RWPE1 (cell line): Measurements from ENCODE around the gene RAD51D.

Source experiments
- CTCF ChIA-PET: fragments of 350-600 bp; sonication (Branson Sonifier 250); formaldehyde crosslinking; extraction: SDS; loops from one replicate; lab custom pipeline; 2021; lab: Yijun Ruan, JAX
- POLR2A ChIA-PET: fragments of 400-600 bp; formaldehyde crosslinking; extraction: SDS; loops from one replicate; lab custom pipeline; 2020; ENCODE audit warnings: antibody characterized with exemption; ENCODE audit not compliant: low non-redundant PET; lab: Yijun Ruan, JAX
- DNase-seq: peaks from one replicate; pipeline ENCODE4 v3.0.0; 2012; ENCODE audit warnings: low spot score
- H3K27ac ChIP-seq: fragments of 450-650 bp; 2 replicates; pipeline ENCODE4 v1.5.1; 2017
- CTCF ChIP-seq: fragments of 450-650 bp; conservative IDR thresholded peaks from 2 replicates; pipeline ENCODE4 v1.5.1; 2017; ENCODE audit warnings: low read depth, mild to moderate bottlenecking

RAD51D gene

GRCh38 chr17:35074711-35075707, 44.7 kb downstream of the RAD51D start:
- ChIA-PET CTCF (interaction anchor here (0.6 kb wide), 1 partner anchor 114 kb away, joined by 4 read pairs; the partner anchor contains the start of genes CCT6B and ZNF830), POLR2A (no interaction called here)
- no peak for TF ChIP-seq CTCF
- H3K27ac ChIP-seq, result no peak overlapping the region
- DNase-seq, result no peak

GRCh38 chr17:35073991-35074627, 45.6 kb downstream of the RAD51D start:
- H3K27ac ChIP-seq, result no peak overlapping the region
- ChIA-PET CTCF (no interaction called here), POLR2A (no interaction called here)
- DNase-seq, result no peak
- no peak for TF ChIP-seq CTCF

- H3K27ac ChIP-seq, result no peak overlapping the region
- CTCF ChIA-PET, result no interaction called here
- no peak for DNase-seq
- no peak for TF ChIP-seq CTCF
- POLR2A ChIA-PET, result no interaction called here
These were observed 46.4 kb downstream of the RAD51D start for GRCh38 chr17:35073183-35073790.

- no peak overlapping the region for H3K27ac ChIP-seq
- ChIA-PET POLR2A (no interaction called here), CTCF (no interaction called here)
- no peak for TF ChIP-seq CTCF
- no peak for DNase-seq
These were observed 50.3 kb downstream of the RAD51D start for GRCh38 chr17:35069311-35069710.

- ChIA-PET POLR2A (no interaction called here), CTCF (no interaction called here)
- no peak for DNase-seq
- TF ChIP-seq CTCF, result no peak
- no peak overlapping the region for H3K27ac ChIP-seq
These were observed 51.4 kb downstream of the RAD51D start for GRCh38 chr17:35068249-35068648.

GRCh38 chr17:35065880-35066279, 53.8 kb downstream of the RAD51D start:
- POLR2A ChIA-PET, result no interaction called here
- no peak for DNase-seq
- CTCF ChIA-PET, result no interaction called here
- TF ChIP-seq CTCF, result no peak
- H3K27ac ChIP-seq, result no peak overlapping the region
